Gastroesophageal sphincter (tissue), 3 donors: ENCODE measurements around the gene RAB44.

Experiments used
- EP300 ChIP-seq: sonication (generic); formaldehyde crosslinking; IDR thresholded peaks from one replicate; pipeline ENCODE4 v1.6.1; 2017; ENCODE audit warnings: antibody characterized with exemption, mild to moderate bottlenecking
- POLR2A ChIP-seq, 2 donors: fragments of 450-650 bp; IDR thresholded peaks; one replicate each; pipeline ENCODE4 v1.6.1; 2017; ENCODE audit warnings: antibody characterized with exemption in 2 of 2, mild to moderate bottlenecking in 2 of 2, moderate library complexity in 1 of 2
- POLR2AphosphoS5 ChIP-seq: sonication (generic); formaldehyde crosslinking; IDR thresholded peaks from one replicate; pipeline ENCODE4 v1.6.1; 2017; ENCODE audit warnings: antibody characterized with exemption
- TF ChIP-seq, protein P1 (sequence below), 4 experiments: fragments of 200-600 bp in 2 of 4; fragments of 450-650 bp in 2 of 4; sonication (generic) in 1 of 4; IDR thresholded peaks; one replicate each; pipeline ENCODE4 v1.5.1; 2017 to 2019; ENCODE audit warnings: antibody characterized with exemption in 4 of 4, mild to moderate bottlenecking in 2 of 4, moderate library complexity in 2 of 4

DNA sequence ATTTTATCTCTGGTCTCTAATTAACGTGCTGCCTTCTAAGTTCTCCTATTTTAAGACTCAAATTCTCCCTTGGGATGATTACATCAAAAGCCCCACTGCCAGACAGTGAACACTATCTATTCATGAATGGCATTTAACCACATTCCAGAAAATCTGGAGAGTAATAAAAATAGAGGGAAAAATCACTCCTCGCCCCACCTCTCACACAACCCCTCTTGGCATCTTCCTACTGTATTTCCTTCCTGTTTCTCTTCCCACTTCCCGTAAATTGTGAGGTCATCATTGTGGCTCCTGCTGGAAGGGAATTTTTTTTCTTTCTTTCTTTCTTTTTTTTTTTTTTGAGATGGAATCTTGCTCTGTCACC lies 31.5 kb downstream of the RAB44 start:
- TF ChIP-seq, protein P1, sequence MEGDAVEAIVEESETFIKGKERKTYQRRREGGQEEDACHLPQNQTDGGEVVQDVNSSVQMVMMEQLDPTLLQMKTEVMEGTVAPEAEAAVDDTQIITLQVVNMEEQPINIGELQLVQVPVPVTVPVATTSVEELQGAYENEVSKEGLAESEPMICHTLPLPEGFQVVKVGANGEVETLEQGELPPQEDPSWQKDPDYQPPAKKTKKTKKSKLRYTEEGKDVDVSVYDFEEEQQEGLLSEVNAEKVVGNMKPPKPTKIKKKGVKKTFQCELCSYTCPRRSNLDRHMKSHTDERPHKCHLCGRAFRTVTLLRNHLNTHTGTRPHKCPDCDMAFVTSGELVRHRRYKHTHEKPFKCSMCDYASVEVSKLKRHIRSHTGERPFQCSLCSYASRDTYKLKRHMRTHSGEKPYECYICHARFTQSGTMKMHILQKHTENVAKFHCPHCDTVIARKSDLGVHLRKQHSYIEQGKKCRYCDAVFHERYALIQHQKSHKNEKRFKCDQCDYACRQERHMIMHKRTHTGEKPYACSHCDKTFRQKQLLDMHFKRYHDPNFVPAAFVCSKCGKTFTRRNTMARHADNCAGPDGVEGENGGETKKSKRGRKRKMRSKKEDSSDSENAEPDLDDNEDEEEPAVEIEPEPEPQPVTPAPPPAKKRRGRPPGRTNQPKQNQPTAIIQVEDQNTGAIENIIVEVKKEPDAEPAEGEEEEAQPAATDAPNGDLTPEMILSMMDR (IDR thresholded peaks at IDR 0.05): no peak
- no peak for TF ChIP-seq POLR2A (IDR thresholded peaks at IDR 0.05)
- no peak for TF ChIP-seq EP300
- peak; percentile 18 for TF ChIP-seq POLR2AphosphoS5
